Colonic mucosa (tissue), 4 donors: ENCODE results near the gene KHK. TPM values are rescaled to one million over a fixed set of nuclear protein-coding genes. Genes with fewer than 3 reads are reported as not detected.

Experiments
- DNase-seq: peaks from one replicate; pipeline ENCODE4 v3.0.0-alpha.2; 2020
- H3K27ac ChIP-seq: fragments of 200-600 bp; one replicate; pipeline ENCODE4 v1.8.0; 2021
- H3K27me3 ChIP-seq: fragments of 200-600 bp; one replicate; pipeline ENCODE4 v1.8.0; 2021
- H3K36me3 ChIP-seq: fragments of 200-600 bp; one replicate; pipeline ENCODE4 v1.8.0; 2021
- H3K4me1 ChIP-seq: fragments of 200-600 bp; one replicate; pipeline ENCODE4 v1.8.0; 2021; ENCODE audit warnings: mild to moderate bottlenecking
- H3K4me3 ChIP-seq: fragments of 200-600 bp; one replicate; pipeline ENCODE4 v1.8.0; 2021
- H3K9ac ChIP-seq, 2 donors: one replicate each; pipeline ENCODE4 v1.7.0; 2013; ENCODE audit warnings: control low read depth in 2 of 2, low read depth in 2 of 2, low read length in 2 of 2
- H3K9me3 ChIP-seq: fragments of 200-600 bp; one replicate; pipeline ENCODE4 v1.8.0; 2021
- CTCF ChIP-seq: fragments of 200-600 bp; IDR thresholded peaks from one replicate; pipeline ENCODE4 v1.8.0; 2022; ENCODE audit warnings: antibody characterized with exemption, mild to moderate bottlenecking
- intact Hi-C: fragments of 100-400 bp; cut with DNase I; formaldehyde crosslinking; loops from one replicate; pipeline ENCODE4 v1.14.1; 2022
- total RNA-seq, 2 donors: library from RNA; stranded (reverse); fragmentation: NEBNext Ultra II Directional in 1 of 2; extraction: Animal tissue kit (Norgen Biotek cat#: 25700) in 1 of 2; gene quantifications; one replicate each; pipeline ENCODE4 v1.2.1, GENCODE V29; 2021
- donor health status: healthy.
- donor health status: DM: no; HTN: no; CAD: no.
- donor health status: DM: no; HTN: no; CAD: no.

The KHK gene
- total RNA-seq, 2 donors from 2014 or later, result 8.9 to 20.3 TPM

- H3K9ac ChIP-seq, result no peak overlapping the region
- DNase-seq, result no peak
- no peak overlapping the region for H3K4me3 ChIP-seq
- H3K9me3 ChIP-seq, result no peaks in the 10 kb centered on the region
- no peak for TF ChIP-seq CTCF
- peaks cover 19% of the 10 kb centered on the region for H3K4me1 ChIP-seq
- no peaks in the 10 kb centered on the region for H3K27me3 ChIP-seq
- H3K27ac ChIP-seq, result no peak overlapping the region
- intact Hi-C loops, result loop anchor here (10.0 kb wide), 1 partner anchor 54 kb away; the partner anchor contains the start of gene TMEM214
- H3K36me3 ChIP-seq, result no peaks in the 10 kb centered on the region
Observed at GRCh38 chr2:27088634-27089033, 2.1 kb downstream of the KHK start.

- no peak for TF ChIP-seq CTCF
- no peaks in the 10 kb centered on the region for H3K27me3 ChIP-seq
- no peak for DNase-seq
- H3K9me3 ChIP-seq, result no peaks in the 10 kb centered on the region
- H3K4me1 ChIP-seq, result peaks cover 23% of the 10 kb centered on the region
- H3K36me3 ChIP-seq, result no peaks in the 10 kb centered on the region
- intact Hi-C loops, result loop anchor here (10.0 kb wide), 1 partner anchor 55 kb away; the partner anchor contains the start of gene TMEM214
- H3K27ac ChIP-seq, result no peak overlapping the region
- H3K9ac ChIP-seq, result no peak overlapping the region
- H3K4me3 ChIP-seq, result no peak overlapping the region
Observed at GRCh38 chr2:27089111-27089954, 2.8 kb downstream of the KHK start.

- no peak for TF ChIP-seq CTCF
- Histone ChIP-seq H3K36me3 (no peaks in the 10 kb centered on the region), H3K27ac (no peak overlapping the region), H3K9ac (no peak overlapping the region), H3K4me3 (no peak overlapping the region), H3K4me1 (peaks cover 22% of the 10 kb centered on the region), H3K27me3 (no peaks in the 10 kb centered on the region), H3K9me3 (no peaks in the 10 kb centered on the region)
- no peak for DNase-seq
- intact Hi-C loops, result no loop called here
Observed at GRCh38 chr2:27091746-27092695, 5.4 kb downstream of the KHK start.

GRCh38 chr2:27092696-27093429 is 6.3 kb downstream of the KHK start:
- H3K27me3 ChIP-seq, result no peaks in the 10 kb centered on the region
- no peaks in the 10 kb centered on the region for H3K36me3 ChIP-seq
- no peak overlapping the region for H3K27ac ChIP-seq
- no peak for TF ChIP-seq CTCF
- DNase-seq, result peak; percentile 53
- intact Hi-C loops, result no loop called here
- no peaks in the 10 kb centered on the region for H3K9me3 ChIP-seq
- no peak overlapping the region for H3K4me3 ChIP-seq
- peaks cover 15% of the 10 kb centered on the region for H3K4me1 ChIP-seq
- no peak overlapping the region for H3K9ac ChIP-seq
